Small intestine (tissue), 16 donors: ENCODE data around the gene EMC6. TPM values are rescaled to one million over a fixed set of nuclear protein-coding genes. Genes with fewer than 3 reads are reported as not detected.

ENCODE experiments used
- DNase-seq, 2 donors: peaks; one replicate each; pipeline versions ENCODE4 v3.0.0 to v3.0.0-alpha.2; 2013
- FAIRE-seq: peaks from 2 replicates; lab custom pipeline; 2012; peaks lifted over from hg19 to GRCh38; lab: Jason Lieb, UNC
- H3K27ac ChIP-seq, 3 donors: one replicate each; pipeline ENCODE4 v1.5.1; 2013; ENCODE audit warnings: low read length in 2 of 3, mild to moderate bottlenecking in 2 of 3, control low read depth in 1 of 3, inconsistent platforms in 1 of 3, low read depth in 1 of 3, moderate library complexity in 1 of 3
- H3K27me3 ChIP-seq, 3 donors: one replicate each; pipeline ENCODE4 v1.6.1; 2013; ENCODE audit warnings: low read length in 3 of 3, inconsistent platforms in 1 of 3; ENCODE audit not compliant: control insufficient read depth in 3 of 3, insufficient read depth in 3 of 3
- H3K36me3 ChIP-seq, 3 donors: one replicate each; pipeline ENCODE4 v1.6.1; 2013; ENCODE audit warnings: low read length in 3 of 3, inconsistent platforms in 1 of 3, low read depth in 1 of 3, mild to moderate bottlenecking in 1 of 3, moderate library complexity in 1 of 3; ENCODE audit not compliant: control insufficient read depth in 3 of 3, insufficient read depth in 2 of 3
- H3K4me1 ChIP-seq, 3 donors: one replicate each; pipeline ENCODE4 v1.6.1; 2013; ENCODE audit warnings: low read length in 2 of 3, inconsistent platforms in 1 of 3, low read depth in 1 of 3, mild to moderate bottlenecking in 1 of 3, moderate library complexity in 1 of 3; ENCODE audit not compliant: control insufficient read depth in 3 of 3, insufficient read depth in 2 of 3
- H3K4me3 ChIP-seq, 3 donors: one replicate each; pipeline ENCODE4 v1.5.1; 2013; ENCODE audit warnings: low read length in 3 of 3, control low read depth in 1 of 3, inconsistent platforms in 1 of 3, low read depth in 1 of 3, mild to moderate bottlenecking in 1 of 3, moderate library complexity in 1 of 3
- H3K9me3 ChIP-seq, 2 donors: one replicate each; pipeline ENCODE4 v1.6.1; 2013; ENCODE audit warnings: low read depth in 1 of 2, low read length in 1 of 2; ENCODE audit not compliant: control insufficient read depth in 2 of 2, insufficient read depth in 1 of 2
- WGBS, 3 donors: extraction: QIAGEN DNeasy Blood & Tissue Kit; methylation state at CpG; one replicate each; pipeline ENCODE4 v1.1.7; 2013; 5-methylcytosine and 5-hydroxymethylcytosine counted together
- long read RNA-seq, 10 donors: transcript quantifications; one replicate each; lab custom pipeline, GENCODE V29; 2026
- polyA plus RNA-seq, 4 donors: library from polyadenylated mRNA; stranded (reverse) in 3 of 4; unstranded in 1 of 4; fragments of 200-250 nt in 3 of 4; fragments of 120-200 nt in 1 of 4; gene quantifications; one replicate each; pipeline versions ENCODE4 v1.2.1 to v1.2.3, GENCODE V29; 2013
- donor health status: healthy with polysubstance abuse.
- donor health status: control.
- donor health status: control.
- donor health status: Bipolar disorder and iron deficiency.
- donor health status: healthy.

Gene EMC6
- 10 to 100 TPM; 40.0 to 85.4 (median 71.9) TPM for polyA plus RNA-seq
- long read RNA-seq, donor 1 = 0 reads
- long read RNA-seq, donor 2, transcript EMC6-201 (2 exons, 653 nt) = major isoform, 8 of 11 reads
- long read RNA-seq, donor 2, partial matches to known transcripts = 0 of 11 reads
- long read RNA-seq, donor 2, other reads (novel, unspliced or antisense) = 0 of 11 reads
- long read RNA-seq, donor 3, transcript EMC6-201 (2 exons, 653 nt) = major isoform, 19 of 21 reads
- long read RNA-seq, donor 3, partial matches to known transcripts = 0 of 21 reads
- long read RNA-seq, donor 3, other reads (novel, unspliced or antisense) = 0 of 21 reads
- long read RNA-seq, donor 4, partial matches to known transcripts = 0 of 1 reads
- long read RNA-seq, donor 4, other reads (novel, unspliced or antisense) = 0 of 1 reads
- long read RNA-seq, donor 5, transcript EMC6-201 (2 exons, 653 nt) = major isoform, 8 of 9 reads
- long read RNA-seq, donor 5, partial matches to known transcripts = 0 of 9 reads
- long read RNA-seq, donor 5, other reads (novel, unspliced or antisense) = 0 of 9 reads
- long read RNA-seq, donor 6, transcript EMC6-201 (2 exons, 653 nt) = major isoform, 20 of 21 reads
- long read RNA-seq, donor 6, partial matches to known transcripts = 0 of 21 reads
- long read RNA-seq, donor 6, other reads (novel, unspliced or antisense) = 0 of 21 reads
- long read RNA-seq, donor 7, transcript EMC6-201 (2 exons, 653 nt) = major isoform, 52 of 56 reads
- long read RNA-seq, donor 7, partial matches to known transcripts = 0 of 56 reads
- long read RNA-seq, donor 7, other reads (novel, unspliced or antisense) = 0 of 56 reads
- long read RNA-seq, donor 8, partial matches to known transcripts = 0 of 4 reads
- long read RNA-seq, donor 8, other reads (novel, unspliced or antisense) = 0 of 4 reads
- long read RNA-seq, donor 9, partial matches to known transcripts = 0 of 4 reads
- long read RNA-seq, donor 9, other reads (novel, unspliced or antisense) = 0 of 4 reads
- long read RNA-seq, donor 10, transcript EMC6-201 (2 exons, 653 nt) = major isoform, 39 of 46 reads
- long read RNA-seq, donor 10, transcript EMC6-202 (2 exons, 762 nt) = minor isoform, 7 of 46 reads
- long read RNA-seq, donor 10, partial matches to known transcripts = 0 of 46 reads
- long read RNA-seq, donor 10, other reads (novel, unspliced or antisense) = 0 of 46 reads

DNA sequence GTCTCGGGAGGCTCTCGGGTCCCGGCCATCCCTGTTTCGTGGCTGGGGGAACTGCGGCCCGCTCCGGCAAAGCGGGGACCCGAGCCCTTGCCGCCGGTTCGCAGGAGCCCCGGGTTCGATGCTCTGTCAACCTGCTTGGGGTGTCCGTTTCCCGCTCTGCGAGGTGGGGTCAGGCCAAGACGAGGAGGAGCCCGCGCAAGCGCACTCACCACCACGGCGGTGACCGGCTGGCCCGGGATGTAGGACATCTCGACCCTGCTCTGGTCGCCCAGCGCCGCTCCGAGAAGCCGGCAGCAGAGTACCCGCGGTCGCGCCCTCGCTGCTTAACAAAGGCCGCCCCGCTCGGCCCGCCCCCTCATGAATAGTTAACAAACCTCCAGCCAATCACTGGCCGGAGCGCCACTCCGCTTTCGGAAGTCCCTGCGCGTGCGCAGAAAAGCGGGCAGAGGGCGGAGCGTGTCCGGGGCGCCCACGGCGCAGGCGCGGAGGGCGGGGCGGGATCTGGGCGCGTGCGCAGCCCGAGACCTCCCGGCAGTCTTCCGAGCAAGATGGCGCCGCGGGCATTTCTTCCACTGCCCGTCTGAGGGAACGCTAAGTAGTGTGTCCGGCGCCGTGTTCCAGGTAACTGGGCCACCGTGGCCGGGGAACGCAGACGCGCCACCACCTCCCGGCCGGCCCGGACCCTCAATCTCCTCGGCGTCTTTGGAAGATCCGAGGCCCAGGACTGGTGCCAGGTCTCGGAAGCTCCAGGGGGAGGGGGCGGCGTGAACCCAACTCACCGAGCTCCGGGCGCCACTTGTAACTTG lies at the start of gene EMC6, which contains the start of gene TAX1BP3:
Gene EMC6, plus strand, starts transcription at position 534 of the 806 bp plus-strand sequence. CDS start 335 bp downstream, outside the sequence.
Gene TAX1BP3, minus strand, starts transcription at position 300 of the 806 bp plus-strand sequence. Its CDS starts 52 bp downstream, at position 248.
- H3K27me3 ChIP-seq = no peaks in the 10 kb centered on the region
- no peak for FAIRE-seq
- peak; percentile 99 for DNase-seq
- H3K27ac ChIP-seq = peak within 1 kb of the TSS; percentile 93 to 100 (median 99)
- H3K4me3 ChIP-seq = peak within 1 kb of the TSS; percentile 81 to 99 (median 95)
- peaks cover 3 to 43% (median 9%) of the 10 kb centered on the region in 3 donors for H3K36me3 ChIP-seq
- peaks cover 0 to 14% (median 5%) of the 10 kb centered on the region in 3 donors for H3K4me1 ChIP-seq
- H3K9me3 ChIP-seq = no peaks in the 10 kb centered on the region
- 0 to 1% (median 0%) methylated on average over 48 to 89 of the region's 89 CpGs for WGBS, 3 donors

GRCh38 chr17:3621146-3621720 lies 47.4 kb upstream of the EMC6 start:
- WGBS, 3 donors = 94 to 98% (median 96%) methylated on average over 8 of the region's 8 CpGs
- no peak for FAIRE-seq
- H3K36me3 ChIP-seq = peaks cover 21 to 69% (median 37%) of the 10 kb centered on the region in 3 donors

GRCh38 chr17:3622977-3623594 lies 45.5 kb upstream of the EMC6 start:
- Histone ChIP-seq H3K9me3 (peaks cover 0 to 7% of the 10 kb centered on the region in 2 donors), H3K4me1 (no peaks in the 10 kb centered on the region), H3K36me3 (peaks cover 17 to 71% (median 33%) of the 10 kb centered on the region in 3 donors), H3K4me3 (no peak overlapping the region), H3K27me3 (no peaks in the 10 kb centered on the region), H3K27ac (no peak overlapping the region)
- no peak for FAIRE-seq
- WGBS, 3 donors = 96% methylated on average over 16 of the region's 16 CpGs
- no peak for DNase-seq

More at GRCh38 chr17:3621146-3621720, 47.4 kb upstream of the EMC6 start:
- Histone ChIP-seq H3K27ac (no peak overlapping the region), H3K4me3 (no peak overlapping the region), H3K4me1 (no peaks in the 10 kb centered on the region), H3K27me3 (no peaks in the 10 kb centered on the region), H3K9me3 (peaks cover 0 to 12% of the 10 kb centered on the region in 2 donors)
- no peak for DNase-seq

- Histone ChIP-seq H3K9me3 (no peaks in the 10 kb centered on the region), H3K4me3 (no peak overlapping the region), H3K27me3 (no peaks in the 10 kb centered on the region), H3K27ac (no peak overlapping the region), H3K4me1 (no peaks in the 10 kb centered on the region), H3K36me3 (peaks cover 9 to 73% (median 30%) of the 10 kb centered on the region in 3 donors)
- DNase-seq (no peak), FAIRE-seq (no peak)
- 76 to 90% (median 89%) methylated on average over 16 of the region's 16 CpGs for WGBS, 3 donors
These were observed 41.5 kb upstream of the EMC6 start for GRCh38 chr17:3626831-3627768.

- WGBS, 3 donors = 92 to 95% (median 94%) methylated on average over 11 of the region's 11 CpGs
- Histone ChIP-seq H3K36me3 (peaks cover 8 to 71% (median 27%) of the 10 kb centered on the region in 3 donors), H3K27ac (no peak overlapping the region), H3K4me3 (no peak overlapping the region), H3K27me3 (no peaks in the 10 kb centered on the region), H3K4me1 (no peaks in the 10 kb centered on the region), H3K9me3 (no peaks in the 10 kb centered on the region)
- DNase-seq = no peak
- no peak for FAIRE-seq
These were observed 40.8 kb upstream of the EMC6 start for GRCh38 chr17:3627769-3628167.

GRCh38 chr17:3630781-3631180 lies 37.8 kb upstream of the EMC6 start:
- FAIRE-seq (no peak), DNase-seq (no peak)
- Histone ChIP-seq H3K4me3 (no peak overlapping the region), H3K36me3 (peaks cover 3 to 60% (median 17%) of the 10 kb centered on the region in 3 donors), H3K9me3 (no peaks in the 10 kb centered on the region), H3K27me3 (no peaks in the 10 kb centered on the region), H3K27ac (no peak overlapping the region), H3K4me1 (peaks cover 0 to 2% (median 0%) of the 10 kb centered on the region in 3 donors)
- 90 to 95% (median 94%) methylated on average over 10 of the region's 10 CpGs for WGBS, 3 donors
